Measurements from ENCODE around the gene CRISPLD2.

DNA sequence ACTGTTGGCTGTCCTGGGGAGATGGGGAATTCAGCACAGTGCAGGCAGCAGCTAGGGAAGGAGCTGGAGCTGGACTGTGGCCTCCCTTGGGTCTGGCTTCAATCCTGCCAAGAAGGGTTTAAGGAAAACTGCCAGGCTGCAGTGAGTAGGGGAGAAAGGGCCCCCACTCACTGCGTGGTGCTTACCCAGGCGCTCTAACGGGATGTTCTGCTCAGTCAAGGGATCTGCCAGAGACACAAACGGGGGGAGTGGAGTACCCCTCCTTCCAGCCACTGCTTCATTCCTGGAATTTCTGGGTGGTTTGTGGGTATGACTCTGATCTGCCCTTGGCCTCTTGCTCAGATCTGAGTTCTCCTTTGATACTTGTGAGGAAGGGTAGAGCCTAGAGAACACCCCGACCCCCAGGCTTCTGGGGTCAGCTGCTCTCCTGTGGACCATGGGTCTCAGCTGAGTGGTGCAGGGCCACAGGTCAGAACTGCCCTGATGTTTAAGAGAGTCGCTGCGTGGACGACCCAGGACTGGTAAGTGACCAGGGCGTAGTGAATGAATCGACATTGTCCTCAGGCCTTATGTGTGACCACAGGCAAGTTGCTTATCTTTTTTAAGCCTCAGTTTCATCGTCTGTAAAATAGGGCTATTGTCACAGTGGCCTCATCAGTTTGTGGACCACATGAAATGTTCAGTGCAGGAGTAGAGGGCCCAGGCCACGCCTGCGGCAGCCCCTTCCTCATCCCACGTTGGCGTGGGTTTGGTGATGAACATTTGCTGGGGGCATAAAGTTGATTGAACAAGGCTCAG is 9.6 kb downstream of the CRISPLD2 start:
- TF ChIP-seq, protein P1, sequence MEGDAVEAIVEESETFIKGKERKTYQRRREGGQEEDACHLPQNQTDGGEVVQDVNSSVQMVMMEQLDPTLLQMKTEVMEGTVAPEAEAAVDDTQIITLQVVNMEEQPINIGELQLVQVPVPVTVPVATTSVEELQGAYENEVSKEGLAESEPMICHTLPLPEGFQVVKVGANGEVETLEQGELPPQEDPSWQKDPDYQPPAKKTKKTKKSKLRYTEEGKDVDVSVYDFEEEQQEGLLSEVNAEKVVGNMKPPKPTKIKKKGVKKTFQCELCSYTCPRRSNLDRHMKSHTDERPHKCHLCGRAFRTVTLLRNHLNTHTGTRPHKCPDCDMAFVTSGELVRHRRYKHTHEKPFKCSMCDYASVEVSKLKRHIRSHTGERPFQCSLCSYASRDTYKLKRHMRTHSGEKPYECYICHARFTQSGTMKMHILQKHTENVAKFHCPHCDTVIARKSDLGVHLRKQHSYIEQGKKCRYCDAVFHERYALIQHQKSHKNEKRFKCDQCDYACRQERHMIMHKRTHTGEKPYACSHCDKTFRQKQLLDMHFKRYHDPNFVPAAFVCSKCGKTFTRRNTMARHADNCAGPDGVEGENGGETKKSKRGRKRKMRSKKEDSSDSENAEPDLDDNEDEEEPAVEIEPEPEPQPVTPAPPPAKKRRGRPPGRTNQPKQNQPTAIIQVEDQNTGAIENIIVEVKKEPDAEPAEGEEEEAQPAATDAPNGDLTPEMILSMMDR (conservative IDR thresholded peaks at IDR 0.05; ENCODE audit: low read length), result no peak
- no peak for TF ChIP-seq EZH2phosphoT487 (IDR thresholded peaks at IDR 0.05; ENCODE audit: borderline replicate concordance)

All from Loucy (cell line).